HepG2 (cell line): Measurements from ENCODE around the gene ABHD6. TPM values are rescaled to one million over a fixed set of nuclear protein-coding genes. Genes with fewer than 3 reads are reported as not detected.
A peak's percentile ranks its signal among the peaks of the same experiment; 100 is the strongest.

ENCODE experiments used
- CEBPB ChIP-seq: IDR thresholded peaks from 2 replicates; pipeline ENCODE4 v1.6.1; 2011; ENCODE audit warnings: low read depth, low read length, improper control_type of control experiment, borderline replicate concordance
- HNRNPL ChIP-seq: fragments of 200-400 bp; formaldehyde crosslinking; IDR thresholded peaks from 2 replicates; pipeline ENCODE4 v1.6.1; 2017; ENCODE audit warnings: mild to moderate bottlenecking, low read depth, low read length
- LCORL ChIP-seq, 2 experiments: fragments of 450-650 bp in 1 of 2; sonication (generic) in 1 of 2; formaldehyde crosslinking in 1 of 2; IDR thresholded peaks; 2 replicates each; pipeline versions ENCODE4 v1.5.0 to v1.6.1; 2017 to 2020; ENCODE audit warnings: antibody characterized with exemption in 1 of 2, missing genetic modification reagents in 1 of 2
- NFE2 ChIP-seq: sonication (generic); formaldehyde crosslinking; IDR thresholded peaks from 2 replicates; pipeline ENCODE4 v1.4.0; 2020; ENCODE audit warnings: missing genetic modification reagents
- NFRKB ChIP-seq: fragments of 450-650 bp; IDR thresholded peaks from 2 replicates; pipeline ENCODE4 v1.6.1; 2017
- NFYB ChIP-seq: sonication (generic); formaldehyde crosslinking; IDR thresholded peaks from 2 replicates; pipeline ENCODE4 v1.4.0; 2020; ENCODE audit warnings: missing genetic modification reagents
- NR2F6 ChIP-seq, 2 experiments: IDR thresholded peaks; 2 replicates each; pipeline ENCODE4 v1.6.1; 2016; ENCODE audit warnings: antibody characterized with exemption in 1 of 2, mild to moderate bottlenecking in 1 of 2
- PHF20 ChIP-seq: sonication (generic); formaldehyde crosslinking; IDR thresholded peaks from 2 replicates; pipeline ENCODE4 v1.5.0; 2020; ENCODE audit warnings: mild to moderate bottlenecking, missing genetic modification reagents
- SMAD1 ChIP-seq: sonication (generic); formaldehyde crosslinking; IDR thresholded peaks from 2 replicates; pipeline ENCODE4 v1.4.0; 2020; ENCODE audit warnings: missing genetic modification reagents, low read depth, mild to moderate bottlenecking, borderline replicate concordance
- SOX5 ChIP-seq: IDR thresholded peaks from 2 replicates; pipeline ENCODE4 v1.6.1; 2016; ENCODE audit warnings: borderline replicate concordance
- TFE3 ChIP-seq: IDR thresholded peaks from 2 replicates; pipeline ENCODE4 v1.6.1; 2016
- THAP7 ChIP-seq: sonication (generic); formaldehyde crosslinking; IDR thresholded peaks from 2 replicates; pipeline ENCODE4 v1.8.1; 2023; ENCODE audit warnings: mild to moderate bottlenecking, missing genetic modification reagents
- TOE1 ChIP-seq: sonication (generic); formaldehyde crosslinking; IDR thresholded peaks from 2 replicates; pipeline ENCODE4 v1.4.0; 2020; ENCODE audit warnings: mild to moderate bottlenecking, missing genetic modification reagents
- YEATS4 ChIP-seq: sonication (generic); formaldehyde crosslinking; IDR thresholded peaks from 2 replicates; pipeline ENCODE4 v1.4.0; 2020; ENCODE audit warnings: missing genetic modification reagents, borderline replicate concordance
- ZBTB3 ChIP-seq: sonication (generic); formaldehyde crosslinking; IDR thresholded peaks from 2 replicates; pipeline ENCODE4 v1.4.0; 2020; ENCODE audit warnings: low read depth, mild to moderate bottlenecking, moderate library complexity, missing genetic modification reagents, borderline replicate concordance
- ZFP37 ChIP-seq: sonication (generic); formaldehyde crosslinking; IDR thresholded peaks from 2 replicates; pipeline ENCODE4 v1.4.0; 2020; ENCODE audit warnings: missing genetic modification reagents, borderline replicate concordance
- ZNF281 ChIP-seq: sonication (generic); formaldehyde crosslinking; IDR thresholded peaks from 2 replicates; pipeline ENCODE4 v1.4.0; 2020; ENCODE audit warnings: missing genetic modification reagents, borderline replicate concordance
- ZNF33B ChIP-seq: sonication (generic); formaldehyde crosslinking; IDR thresholded peaks from 2 replicates; pipeline ENCODE4 v1.5.1; 2020; ENCODE audit warnings: mild to moderate bottlenecking, missing genetic modification reagents
- ZNF430 ChIP-seq: sonication (generic); formaldehyde crosslinking; IDR thresholded peaks from 2 replicates; pipeline ENCODE4 v1.9.0; 2021; ENCODE audit warnings: mild to moderate bottlenecking, missing genetic modification reagents
- ZNF513 ChIP-seq: sonication (generic); formaldehyde crosslinking; conservative IDR thresholded peaks from 2 replicates; pipeline ENCODE4 v1.5.0; 2020; ENCODE audit warnings: missing genetic modification reagents
- ZNF563 ChIP-seq: sonication (generic); formaldehyde crosslinking; IDR thresholded peaks from 2 replicates; pipeline ENCODE4 v1.8.0; 2022; ENCODE audit warnings: mild to moderate bottlenecking, moderate library complexity, missing genetic modification reagents
- ZNF841 ChIP-seq: sonication (generic); formaldehyde crosslinking; IDR thresholded peaks from 2 replicates; pipeline ENCODE4 v1.8.1; 2023; ENCODE audit warnings: missing genetic modification reagents, borderline replicate concordance
- ZNF891 ChIP-seq: sonication (generic); formaldehyde crosslinking; IDR thresholded peaks from 2 replicates; pipeline ENCODE4 v1.5.0; 2020; ENCODE audit warnings: mild to moderate bottlenecking, missing genetic modification reagents
- polyA plus RNA-seq, 8 experiments: library from polyadenylated mRNA; depleted of rRNA in 3 of 8; stranded (reverse) in 7 of 8; unstranded in 1 of 8; fragments of >200 nt; fragmentation: Illumina TruSeq in 4 of 8; extraction: Trizol in 4 of 8; gene quantifications; 2 replicates each; pipeline versions ENCODE4 v1.2.1 to v1.2.3, GENCODE V29; 2011 to 2016; ENCODE audit warnings: low read depth in 4 of 8, missing spikeins in 1 of 8, mixed read lengths in 1 of 8; ENCODE audit not compliant: insufficient read depth in 1 of 8
- total RNA-seq, 5 experiments: library from RNA; depleted of rRNA; stranded (reverse); fragments of >200 nt; fragmentation: Illumina TruSeq; extraction: Trizol; gene quantifications; 2 replicates each; pipeline ENCODE4 v1.2.3, GENCODE V29; 2016; ENCODE audit warnings: low read depth in 1 of 5

The ABHD6 gene
- total and polyA plus RNA-seq, 2 of the 13 experiments (the other 11 are each of a cell fraction or from before 2014, with no cell fraction given) = 9.0 to 17.2 TPM

GRCh38 chr3:58237941-58238681, 519 bp downstream of the ABHD6 start (continued):
- TF ChIP-seq YEATS4 = peak; percentile 50
- TF ChIP-seq ZNF33B (CRISPR knock-in tag) = no peak
- 0 out of 2 replicates have a peak, but pooled peaks have one; percentile 21 for TF ChIP-seq HNRNPL
- peak; percentile 62; the same call in 1 of the 2 replicates for TF ChIP-seq ZNF891 (CRISPR knock-in tag)
- no peak for TF ChIP-seq PHF20 (CRISPR knock-in tag)
- TF ChIP-seq LCORL (IDR thresholded peaks at IDR 0.05) = no peak
- peak; percentile 76 for TF ChIP-seq LCORL (CRISPR knock-in tag; IDR thresholded peaks at IDR 0.05)
- no peak for TF ChIP-seq THAP7 (CRISPR knock-in tag)
- TF ChIP-seq ZNF563 (CRISPR knock-in tag) = no peak; the same call in 1 of the 2 replicates
- TF ChIP-seq ZNF281 (CRISPR knock-in tag) = peak; percentile 66
- TF ChIP-seq ZNF841 = no peak; the same call in 1 of the 2 replicates
- TF ChIP-seq NFYB = no peak
- TF ChIP-seq SOX5 = peak; percentile 29; the same call in 1 of the 2 replicates
- TF ChIP-seq ZFP37 = no peak
- 0 out of 2 replicates have a peak, but pooled peaks have one; percentile 25 for TF ChIP-seq TFE3 (CRISPR knock-in tag)
- TF ChIP-seq TOE1 (CRISPR knock-in tag) = no peak
- no peak for TF ChIP-seq NFE2 (CRISPR knock-in tag)
- TF ChIP-seq NR2F6 (IDR thresholded peaks at IDR 0.05) = 0 out of 2 replicates have a peak, but pooled peaks have one; percentile 12
- no peak for TF ChIP-seq NR2F6 (CRISPR knock-in tag; IDR thresholded peaks at IDR 0.05)
- TF ChIP-seq ZNF430 (CRISPR knock-in tag) = 0 out of 2 replicates have a peak, but pooled peaks have one; percentile 50
- peak; percentile 25; the same call in 1 of the 2 replicates for TF ChIP-seq SMAD1
- no peak for TF ChIP-seq NFRKB
- TF ChIP-seq CEBPB = peak; percentile 89
- TF ChIP-seq ZNF513 (CRISPR knock-in tag) = no peak
- TF ChIP-seq ZBTB3 = peak; percentile 57; the same call in 1 of the 2 replicates
